ENCODE results near the gene POLR3F. TPM values are rescaled to one million over a fixed set of nuclear protein-coding genes. Genes with fewer than 3 reads are reported as not detected.

POLR3F gene
- total RNA-seq, 1 donor from 2014 or later = 13.7 TPM

- H3K27me3 ChIP-seq (ENCODE audit: control insufficient read depth, insufficient read depth, low read length) = no peaks in the 10 kb centered on the region
- DNase-seq (ENCODE audit: low read depth) = no peak
- H3K36me3 ChIP-seq (ENCODE audit: control insufficient read depth, insufficient read depth, low read length) = peaks cover 2% of the 10 kb centered on the region
- H3K4me3 ChIP-seq (ENCODE audit: low read depth, low read length) = no peak overlapping the region
- TF ChIP-seq, protein P1, sequence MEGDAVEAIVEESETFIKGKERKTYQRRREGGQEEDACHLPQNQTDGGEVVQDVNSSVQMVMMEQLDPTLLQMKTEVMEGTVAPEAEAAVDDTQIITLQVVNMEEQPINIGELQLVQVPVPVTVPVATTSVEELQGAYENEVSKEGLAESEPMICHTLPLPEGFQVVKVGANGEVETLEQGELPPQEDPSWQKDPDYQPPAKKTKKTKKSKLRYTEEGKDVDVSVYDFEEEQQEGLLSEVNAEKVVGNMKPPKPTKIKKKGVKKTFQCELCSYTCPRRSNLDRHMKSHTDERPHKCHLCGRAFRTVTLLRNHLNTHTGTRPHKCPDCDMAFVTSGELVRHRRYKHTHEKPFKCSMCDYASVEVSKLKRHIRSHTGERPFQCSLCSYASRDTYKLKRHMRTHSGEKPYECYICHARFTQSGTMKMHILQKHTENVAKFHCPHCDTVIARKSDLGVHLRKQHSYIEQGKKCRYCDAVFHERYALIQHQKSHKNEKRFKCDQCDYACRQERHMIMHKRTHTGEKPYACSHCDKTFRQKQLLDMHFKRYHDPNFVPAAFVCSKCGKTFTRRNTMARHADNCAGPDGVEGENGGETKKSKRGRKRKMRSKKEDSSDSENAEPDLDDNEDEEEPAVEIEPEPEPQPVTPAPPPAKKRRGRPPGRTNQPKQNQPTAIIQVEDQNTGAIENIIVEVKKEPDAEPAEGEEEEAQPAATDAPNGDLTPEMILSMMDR (IDR thresholded peaks at IDR 0.05; ENCODE audit: insufficient read depth, low read length, poor library complexity, severe bottlenecking) = no peak
These were observed 65.4 kb downstream of the POLR3F start for GRCh38 chr20:18532626-18533025.

GRCh38 chr20:18533491-18533890 is 66.3 kb downstream of the POLR3F start:
- H3K4me3 ChIP-seq (ENCODE audit: low read depth, low read length) = no peak overlapping the region
- no peak for DNase-seq (ENCODE audit: low read depth)
- H3K27me3 ChIP-seq (ENCODE audit: control insufficient read depth, insufficient read depth, low read length) = no peaks in the 10 kb centered on the region
- TF ChIP-seq, protein P1 (IDR thresholded peaks at IDR 0.05; ENCODE audit: insufficient read depth, low read length, poor library complexity, severe bottlenecking) = no peak
- peaks cover 2% of the 10 kb centered on the region for H3K36me3 ChIP-seq (ENCODE audit: control insufficient read depth, insufficient read depth, low read length)

DNA sequence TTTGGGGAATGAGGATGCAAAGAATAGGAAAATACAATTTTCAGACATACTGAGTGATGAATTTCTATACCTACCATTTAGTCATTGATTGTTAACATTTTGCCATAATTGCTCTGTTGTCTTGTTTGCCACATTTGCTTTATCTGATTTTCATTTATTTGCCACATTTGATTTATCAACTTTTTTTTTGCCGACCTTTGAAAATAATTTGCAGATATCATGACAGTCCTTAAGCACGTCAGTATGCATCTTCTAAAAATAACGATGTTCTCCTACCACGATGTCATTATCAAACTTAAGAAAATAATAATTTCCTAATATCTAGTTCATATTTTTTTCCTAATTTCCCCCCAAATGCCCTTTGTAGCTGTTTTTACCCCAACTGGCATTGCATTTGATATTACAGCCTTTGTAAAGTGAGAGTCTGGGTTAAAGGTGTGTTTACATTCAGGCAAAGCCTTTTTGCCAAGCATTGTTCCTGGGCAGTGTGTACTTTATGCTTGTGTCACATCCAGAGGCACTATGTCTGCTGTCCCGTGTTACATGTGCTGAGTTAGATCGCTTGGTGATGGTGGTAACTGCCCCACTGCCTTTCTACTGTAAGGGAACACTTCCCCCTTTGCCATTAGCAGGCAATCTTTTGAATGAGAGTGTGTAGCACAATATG is 66.9 kb downstream of the POLR3F start:
- no peak for DNase-seq (ENCODE audit: low read depth)
- Histone ChIP-seq H3K4me3 (ENCODE audit: low read depth, low read length) (no peak overlapping the region), H3K36me3 (ENCODE audit: control insufficient read depth, insufficient read depth, low read length) (peaks cover 2% of the 10 kb centered on the region), H3K27me3 (ENCODE audit: control insufficient read depth, insufficient read depth, low read length) (no peaks in the 10 kb centered on the region)
- TF ChIP-seq, protein P1 (IDR thresholded peaks at IDR 0.05; ENCODE audit: insufficient read depth, low read length, poor library complexity, severe bottlenecking) = no peak

Other genes starting within 250 kb of the POLR3F start
- gene ZNF133, start 178.9 kb upstream of the POLR3F start, total RNA-seq = 10.0 and 10.8 TPM in 2 replicates
- gene DZANK1, start 360 bp upstream of the POLR3F start, total RNA-seq = 1.4 and 2.9 TPM in 2 replicates
- gene RBBP9, start 29.8 kb downstream of the POLR3F start, total RNA-seq = 17.3 and 25.7 TPM in 2 replicates
- gene SEC23B, start 40.5 kb downstream of the POLR3F start, total RNA-seq = 78.2 and 84.5 TPM in 2 replicates
- 122 and 178 TPM in 2 replicates for gene SMIM26, start 100.0 kb downstream of the POLR3F start, total RNA-seq
- gene DTD1, start 120.7 kb downstream of the POLR3F start, total RNA-seq = 158 and 214 TPM in 2 replicates